Natural killer cell (primary cell): ENCODE data around the gene LARGE1. TPM values are rescaled to one million over a fixed set of nuclear protein-coding genes. Genes with fewer than 3 reads are reported as not detected.

ENCODE experiments used
- ATAC-seq, 3 donors: fragments of 150-1000 bp in 2 of 3; fragments of 200-7000 bp in 1 of 3; cut with Tn5 transposase; 1 replicate in 1 of 3; 2 replicates in 2 of 3; pipeline ENCODE4 v1.10.0; 2021; ENCODE audit warnings: mild to moderate bottlenecking in 2 of 3, moderate library complexity in 2 of 3
- DNase-seq, 2 donors: peaks; one replicate each; pipeline versions ENCODE4 v3.0.0 to v3.0.0-alpha.2; 2013 to 2021; ENCODE audit warnings: mixed read lengths in 1 of 2
- H3K27ac ChIP-seq: one replicate; pipeline ENCODE4 v1.5.1; 2013; ENCODE audit warnings: mild to moderate bottlenecking, low read length
- H3K27me3 ChIP-seq: one replicate; pipeline ENCODE4 v1.6.1; 2013; ENCODE audit warnings: low read length; ENCODE audit not compliant: control insufficient read depth, insufficient read depth
- H3K36me3 ChIP-seq: one replicate; pipeline ENCODE4 v1.6.1; 2013; ENCODE audit warnings: low read length; ENCODE audit not compliant: control insufficient read depth, insufficient read depth
- H3K4me1 ChIP-seq: one replicate; pipeline ENCODE4 v1.6.1; 2013; ENCODE audit warnings: low read length; ENCODE audit not compliant: control insufficient read depth, insufficient read depth
- H3K4me3 ChIP-seq: one replicate; pipeline ENCODE4 v1.5.1; 2013; ENCODE audit warnings: low read length
- H3K9me3 ChIP-seq: one replicate; pipeline ENCODE4 v1.6.1; 2013; ENCODE audit warnings: low read length; ENCODE audit not compliant: control insufficient read depth, insufficient read depth
- H3K27ac Mint-ChIP-seq, 2 donors: one replicate each; pipeline ENCODE4 v1.8.0; 2022; ENCODE audit warnings: mild to moderate bottlenecking in 2 of 2, mixed read lengths in 2 of 2, moderate library complexity in 1 of 2
- H3K27me3 Mint-ChIP-seq, 2 donors: one replicate each; pipeline ENCODE4 v1.8.0; 2022; ENCODE audit warnings: low read depth in 2 of 2, mixed read lengths in 2 of 2
- H3K36me3 Mint-ChIP-seq: one replicate; pipeline ENCODE4 v1.8.0; 2022; ENCODE audit warnings: mixed read lengths
- H3K4me1 Mint-ChIP-seq, 2 donors: one replicate each; pipeline ENCODE4 v1.8.0; 2022; ENCODE audit warnings: mixed read lengths in 2 of 2
- H3K4me3 Mint-ChIP-seq: one replicate; pipeline ENCODE4 v1.8.0; 2022; ENCODE audit warnings: mild to moderate bottlenecking, moderate library complexity, mixed read lengths
- H3K9me3 Mint-ChIP-seq, 2 donors: one replicate each; pipeline ENCODE4 v1.8.0; 2022; ENCODE audit warnings: mixed read lengths in 2 of 2
- WGBS: methylation state at CpG from one replicate; pipeline ENCODE4 v1.1.7; 2013; ENCODE audit warnings: missing lambda C conversion rate; ENCODE audit not compliant: insufficient coverage; 5-methylcytosine and 5-hydroxymethylcytosine counted together
- intact Hi-C: fragments of 100-400 bp; cut with micrococcal nuclease; formaldehyde crosslinking; loops from one replicate; pipeline ENCODE4 v1.14.2; 2022
- total RNA-seq, 4 donors: library from RNA; stranded (reverse); fragments of 120-200 nt in 1 of 4; gene quantifications; one replicate each; pipeline versions ENCODE4 v1.2.3 to v1.2.4, GENCODE V29; 2013 to 2022
- TF ChIP-seq, protein P1 (sequence below): fragments of 200-600 bp; IDR thresholded peaks from one replicate; pipeline ENCODE4 v1.8.0; 2022; ENCODE audit warnings: antibody characterized with exemption

Gene LARGE1
- total RNA-seq, 3 donors from 2014 or later (not counting 1 experiment from before 2014, with no cell fraction given): 2.6 to 11.6 (median 4.1) TPM

DNA sequence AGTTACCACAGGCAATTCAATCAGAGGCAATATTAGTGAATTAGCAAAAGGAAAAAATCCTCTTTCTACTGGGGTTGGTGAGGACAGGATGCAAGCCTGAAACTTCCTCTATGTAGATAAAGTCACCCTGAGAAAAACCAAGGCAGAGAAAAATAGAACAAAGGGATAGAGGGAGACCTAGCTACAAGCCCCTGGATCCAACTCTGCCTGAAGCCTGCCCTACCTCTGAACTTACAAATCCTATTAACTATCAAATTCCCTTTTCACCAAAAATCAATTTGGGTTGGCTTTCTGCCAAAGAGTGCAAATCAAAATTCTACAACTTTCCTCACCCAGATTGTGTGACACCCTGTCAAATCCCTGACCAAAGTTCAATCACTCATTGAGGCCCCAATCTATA is 161.3 kb downstream of the LARGE1 start:
- DNase-seq (no peak), ATAC-seq (no peak)
- TF ChIP-seq, protein P1, sequence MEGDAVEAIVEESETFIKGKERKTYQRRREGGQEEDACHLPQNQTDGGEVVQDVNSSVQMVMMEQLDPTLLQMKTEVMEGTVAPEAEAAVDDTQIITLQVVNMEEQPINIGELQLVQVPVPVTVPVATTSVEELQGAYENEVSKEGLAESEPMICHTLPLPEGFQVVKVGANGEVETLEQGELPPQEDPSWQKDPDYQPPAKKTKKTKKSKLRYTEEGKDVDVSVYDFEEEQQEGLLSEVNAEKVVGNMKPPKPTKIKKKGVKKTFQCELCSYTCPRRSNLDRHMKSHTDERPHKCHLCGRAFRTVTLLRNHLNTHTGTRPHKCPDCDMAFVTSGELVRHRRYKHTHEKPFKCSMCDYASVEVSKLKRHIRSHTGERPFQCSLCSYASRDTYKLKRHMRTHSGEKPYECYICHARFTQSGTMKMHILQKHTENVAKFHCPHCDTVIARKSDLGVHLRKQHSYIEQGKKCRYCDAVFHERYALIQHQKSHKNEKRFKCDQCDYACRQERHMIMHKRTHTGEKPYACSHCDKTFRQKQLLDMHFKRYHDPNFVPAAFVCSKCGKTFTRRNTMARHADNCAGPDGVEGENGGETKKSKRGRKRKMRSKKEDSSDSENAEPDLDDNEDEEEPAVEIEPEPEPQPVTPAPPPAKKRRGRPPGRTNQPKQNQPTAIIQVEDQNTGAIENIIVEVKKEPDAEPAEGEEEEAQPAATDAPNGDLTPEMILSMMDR: no peak
- no peak overlapping the region for H3K27ac Mint-ChIP-seq
- Histone ChIP-seq H3K4me1 (no peaks in the 10 kb centered on the region), H3K27ac (no peak overlapping the region), H3K9me3 (peaks cover 2% of the 10 kb centered on the region), H3K4me3 (no peak overlapping the region), H3K36me3 (no peaks in the 10 kb centered on the region), H3K27me3 (no peaks in the 10 kb centered on the region)
- H3K4me3 Mint-ChIP-seq: no peak overlapping the region
- peaks cover 12% of the 10 kb centered on the region in 2 donors for H3K9me3 Mint-ChIP-seq
- H3K27me3 Mint-ChIP-seq: no peaks in the 10 kb centered on the region
- no peaks in the 10 kb centered on the region for H3K4me1 Mint-ChIP-seq
- intact Hi-C loops: no loop called here
- no peaks in the 10 kb centered on the region for H3K36me3 Mint-ChIP-seq

- Mint-ChIP-seq H3K4me1 (no peaks in the 10 kb centered on the region), H3K36me3 (no peaks in the 10 kb centered on the region), H3K4me3 (no peak overlapping the region), H3K27me3 (no peaks in the 10 kb centered on the region), H3K9me3 (peaks cover 12 to 15% of the 10 kb centered on the region in 2 donors), H3K27ac (no peak overlapping the region)
- Histone ChIP-seq H3K4me3 (no peak overlapping the region), H3K9me3 (peaks cover 2% of the 10 kb centered on the region), H3K36me3 (no peaks in the 10 kb centered on the region), H3K4me1 (no peaks in the 10 kb centered on the region), H3K27ac (no peak overlapping the region), H3K27me3 (no peaks in the 10 kb centered on the region)
- DNase-seq (no peak), ATAC-seq (no peak)
- WGBS: 75% methylated on average over 9 of the region's 9 CpGs
- TF ChIP-seq, protein P1: no peak
- intact Hi-C loops: no loop called here
Measured at GRCh38 chr22:33757802-33758483, 162.3 kb downstream of the LARGE1 start.

GRCh38 chr22:33757041-33757801 is 163.1 kb downstream of the LARGE1 start:
- intact Hi-C loops: no loop called here
- Histone ChIP-seq H3K9me3 (peaks cover 2% of the 10 kb centered on the region), H3K36me3 (no peaks in the 10 kb centered on the region), H3K27me3 (no peaks in the 10 kb centered on the region), H3K4me1 (no peaks in the 10 kb centered on the region), H3K4me3 (no peak overlapping the region), H3K27ac (no peak overlapping the region)
- TF ChIP-seq, protein P1: no peak
- no peaks in the 10 kb centered on the region for H3K27me3 Mint-ChIP-seq
- H3K36me3 Mint-ChIP-seq: no peaks in the 10 kb centered on the region
- no peak for ATAC-seq
- peaks cover 11 to 12% of the 10 kb centered on the region in 2 donors for H3K9me3 Mint-ChIP-seq
- DNase-seq: no peak
- H3K27ac Mint-ChIP-seq: no peak overlapping the region
- 72% methylated on average over 13 of the region's 15 CpGs for WGBS
- no peaks in the 10 kb centered on the region for H3K4me1 Mint-ChIP-seq
- H3K4me3 Mint-ChIP-seq: no peak overlapping the region
